Measurements from ENCODE around the gene ATP4B.

DNA sequence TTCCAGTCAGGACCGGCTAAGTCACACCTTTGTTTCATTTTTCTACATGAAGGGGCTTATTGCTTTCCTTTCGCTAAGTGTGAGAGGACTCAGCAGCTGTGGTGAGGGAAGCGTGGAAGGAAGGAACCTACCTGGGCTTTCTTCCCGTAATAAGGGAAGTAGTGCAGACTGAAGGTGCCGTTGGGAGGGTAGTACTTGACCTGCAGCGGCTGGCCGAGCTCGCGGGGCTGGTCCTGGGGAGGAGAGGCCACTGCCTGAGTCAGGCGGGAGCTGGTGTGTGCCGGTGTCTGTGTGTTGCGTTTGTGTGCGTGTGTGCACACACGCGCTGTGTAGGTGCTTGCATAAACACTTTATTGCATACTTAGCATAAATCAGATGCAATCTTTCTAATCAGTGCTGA lies 7.7 kb downstream of the ATP4B start:
- no peak for TF ChIP-seq GATA2 (CRISPR knock-in tag; IDR thresholded peaks at IDR 0.05)
- TF ChIP-seq, protein P1, sequence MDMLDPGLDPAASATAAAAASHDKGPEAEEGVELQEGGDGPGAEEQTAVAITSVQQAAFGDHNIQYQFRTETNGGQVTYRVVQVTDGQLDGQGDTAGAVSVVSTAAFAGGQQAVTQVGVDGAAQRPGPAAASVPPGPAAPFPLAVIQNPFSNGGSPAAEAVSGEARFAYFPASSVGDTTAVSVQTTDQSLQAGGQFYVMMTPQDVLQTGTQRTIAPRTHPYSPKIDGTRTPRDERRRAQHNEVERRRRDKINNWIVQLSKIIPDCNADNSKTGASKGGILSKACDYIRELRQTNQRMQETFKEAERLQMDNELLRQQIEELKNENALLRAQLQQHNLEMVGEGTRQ (IDR thresholded peaks at IDR 0.05; ENCODE audit: borderline replicate concordance, low read depth, low read length) = no peak
- TF ChIP-seq ELF1 (IDR thresholded peaks at IDR 0.05) = no peak
- TF ChIP-seq, protein P2, sequence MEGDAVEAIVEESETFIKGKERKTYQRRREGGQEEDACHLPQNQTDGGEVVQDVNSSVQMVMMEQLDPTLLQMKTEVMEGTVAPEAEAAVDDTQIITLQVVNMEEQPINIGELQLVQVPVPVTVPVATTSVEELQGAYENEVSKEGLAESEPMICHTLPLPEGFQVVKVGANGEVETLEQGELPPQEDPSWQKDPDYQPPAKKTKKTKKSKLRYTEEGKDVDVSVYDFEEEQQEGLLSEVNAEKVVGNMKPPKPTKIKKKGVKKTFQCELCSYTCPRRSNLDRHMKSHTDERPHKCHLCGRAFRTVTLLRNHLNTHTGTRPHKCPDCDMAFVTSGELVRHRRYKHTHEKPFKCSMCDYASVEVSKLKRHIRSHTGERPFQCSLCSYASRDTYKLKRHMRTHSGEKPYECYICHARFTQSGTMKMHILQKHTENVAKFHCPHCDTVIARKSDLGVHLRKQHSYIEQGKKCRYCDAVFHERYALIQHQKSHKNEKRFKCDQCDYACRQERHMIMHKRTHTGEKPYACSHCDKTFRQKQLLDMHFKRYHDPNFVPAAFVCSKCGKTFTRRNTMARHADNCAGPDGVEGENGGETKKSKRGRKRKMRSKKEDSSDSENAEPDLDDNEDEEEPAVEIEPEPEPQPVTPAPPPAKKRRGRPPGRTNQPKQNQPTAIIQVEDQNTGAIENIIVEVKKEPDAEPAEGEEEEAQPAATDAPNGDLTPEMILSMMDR (IDR thresholded peaks at IDR 0.05) = no peak
- TF ChIP-seq, protein P3, sequence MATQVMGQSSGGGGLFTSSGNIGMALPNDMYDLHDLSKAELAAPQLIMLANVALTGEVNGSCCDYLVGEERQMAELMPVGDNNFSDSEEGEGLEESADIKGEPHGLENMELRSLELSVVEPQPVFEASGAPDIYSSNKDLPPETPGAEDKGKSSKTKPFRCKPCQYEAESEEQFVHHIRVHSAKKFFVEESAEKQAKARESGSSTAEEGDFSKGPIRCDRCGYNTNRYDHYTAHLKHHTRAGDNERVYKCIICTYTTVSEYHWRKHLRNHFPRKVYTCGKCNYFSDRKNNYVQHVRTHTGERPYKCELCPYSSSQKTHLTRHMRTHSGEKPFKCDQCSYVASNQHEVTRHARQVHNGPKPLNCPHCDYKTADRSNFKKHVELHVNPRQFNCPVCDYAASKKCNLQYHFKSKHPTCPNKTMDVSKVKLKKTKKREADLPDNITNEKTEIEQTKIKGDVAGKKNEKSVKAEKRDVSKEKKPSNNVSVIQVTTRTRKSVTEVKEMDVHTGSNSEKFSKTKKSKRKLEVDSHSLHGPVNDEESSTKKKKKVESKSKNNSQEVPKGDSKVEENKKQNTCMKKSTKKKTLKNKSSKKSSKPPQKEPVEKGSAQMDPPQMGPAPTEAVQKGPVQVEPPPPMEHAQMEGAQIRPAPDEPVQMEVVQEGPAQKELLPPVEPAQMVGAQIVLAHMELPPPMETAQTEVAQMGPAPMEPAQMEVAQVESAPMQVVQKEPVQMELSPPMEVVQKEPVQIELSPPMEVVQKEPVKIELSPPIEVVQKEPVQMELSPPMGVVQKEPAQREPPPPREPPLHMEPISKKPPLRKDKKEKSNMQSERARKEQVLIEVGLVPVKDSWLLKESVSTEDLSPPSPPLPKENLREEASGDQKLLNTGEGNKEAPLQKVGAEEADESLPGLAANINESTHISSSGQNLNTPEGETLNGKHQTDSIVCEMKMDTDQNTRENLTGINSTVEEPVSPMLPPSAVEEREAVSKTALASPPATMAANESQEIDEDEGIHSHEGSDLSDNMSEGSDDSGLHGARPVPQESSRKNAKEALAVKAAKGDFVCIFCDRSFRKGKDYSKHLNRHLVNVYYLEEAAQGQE (IDR thresholded peaks at IDR 0.05; ENCODE audit: low read depth, low read length) = no peak
- TF ChIP-seq, protein P4, sequence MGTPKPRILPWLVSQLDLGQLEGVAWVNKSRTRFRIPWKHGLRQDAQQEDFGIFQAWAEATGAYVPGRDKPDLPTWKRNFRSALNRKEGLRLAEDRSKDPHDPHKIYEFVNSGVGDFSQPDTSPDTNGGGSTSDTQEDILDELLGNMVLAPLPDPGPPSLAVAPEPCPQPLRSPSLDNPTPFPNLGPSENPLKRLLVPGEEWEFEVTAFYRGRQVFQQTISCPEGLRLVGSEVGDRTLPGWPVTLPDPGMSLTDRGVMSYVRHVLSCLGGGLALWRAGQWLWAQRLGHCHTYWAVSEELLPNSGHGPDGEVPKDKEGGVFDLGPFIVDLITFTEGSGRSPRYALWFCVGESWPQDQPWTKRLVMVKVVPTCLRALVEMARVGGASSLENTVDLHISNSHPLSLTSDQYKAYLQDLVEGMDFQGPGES (IDR thresholded peaks at IDR 0.05; ENCODE audit: low read depth, low read length) = no peak
- TF ChIP-seq POLR2AphosphoS5 (IDR thresholded peaks at IDR 0.05; ENCODE audit: low read depth, low read length) = no peak
- TF ChIP-seq RCOR1 (IDR thresholded peaks at IDR 0.05; ENCODE audit: low read length) = no peak
- TF ChIP-seq, protein P5, sequence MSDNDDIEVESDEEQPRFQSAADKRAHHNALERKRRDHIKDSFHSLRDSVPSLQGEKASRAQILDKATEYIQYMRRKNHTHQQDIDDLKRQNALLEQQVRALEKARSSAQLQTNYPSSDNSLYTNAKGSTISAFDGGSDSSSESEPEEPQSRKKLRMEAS (IDR thresholded peaks at IDR 0.05; ENCODE audit: low read depth) = no peak
- no peak for TF ChIP-seq SMC3 (IDR thresholded peaks at IDR 0.05; ENCODE audit: low read depth, low read length)
